ENCODE measurements around the gene SPOCK3. TPM values are rescaled to one million over a fixed set of nuclear protein-coding genes. Genes with fewer than 3 reads are reported as not detected.

SPOCK3 gene
- total RNA-seq, 2 donors from 2014 or later: 21.1 to 22.5 TPM

DNA sequence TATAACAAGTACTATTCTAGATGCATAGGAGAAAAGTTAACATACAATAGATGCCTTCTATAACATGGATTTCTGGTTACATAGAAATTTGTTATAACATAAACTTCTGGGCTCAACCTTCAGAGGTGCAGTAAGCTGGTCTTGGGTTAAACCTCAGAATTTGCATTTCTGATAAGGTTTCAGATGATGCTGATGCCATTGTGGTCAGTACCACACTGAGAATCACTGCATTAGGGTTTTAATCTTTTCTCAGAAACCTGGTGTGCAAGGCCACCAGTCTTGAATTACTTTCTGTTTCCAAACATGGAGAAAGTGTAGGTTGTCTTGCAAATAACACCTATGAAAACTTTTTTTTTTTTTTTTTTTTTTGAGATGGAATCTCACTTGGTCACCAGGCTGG is 146.2 kb downstream of the SPOCK3 start:
- Histone ChIP-seq H3K9ac (ENCODE audit: extremely low read depth, low read length, poor library complexity, severe bottlenecking) (no peak overlapping the region), H3K9me3 (ENCODE audit: control insufficient read depth, low read length) (no peaks in the 10 kb centered on the region), H3K27me3 (ENCODE audit: control insufficient read depth, insufficient read depth, low read length, poor library complexity, severe bottlenecking) (no peaks in the 10 kb centered on the region), H3K4me3 (ENCODE audit: low read length) (no peak overlapping the region), H3K27ac (ENCODE audit: low read depth, low read length) (no peak overlapping the region), H3K36me3 (ENCODE audit: control insufficient read depth, insufficient read depth, low read length) (no peaks in the 10 kb centered on the region), H3K4me1 (ENCODE audit: control insufficient read depth, insufficient read depth, low read length) (no peaks in the 10 kb centered on the region)
- no peak for DNase-seq
- no peak for TF ChIP-seq CTCF (conservative IDR thresholded peaks at IDR 0.05)
- Mint-ChIP-seq H3K27ac (no peak overlapping the region), H3K9me3 (no peaks in the 10 kb centered on the region), H3K4me3 (no peak overlapping the region), H3K27me3 (ENCODE audit: insufficient read depth) (no peaks in the 10 kb centered on the region), H3K36me3 (ENCODE audit: low read depth) (no peaks in the 10 kb centered on the region), H3K4me1 (no peaks in the 10 kb centered on the region)

- no peaks in the 10 kb centered on the region for H3K27me3 Mint-ChIP-seq (ENCODE audit: insufficient read depth)
- H3K9me3 Mint-ChIP-seq: no peaks in the 10 kb centered on the region
- no peaks in the 10 kb centered on the region for H3K9me3 ChIP-seq (ENCODE audit: control insufficient read depth, low read length)
- no peak for DNase-seq
- no peaks in the 10 kb centered on the region for H3K27me3 ChIP-seq (ENCODE audit: control insufficient read depth, insufficient read depth, low read length, poor library complexity, severe bottlenecking)
- no peak overlapping the region for H3K27ac ChIP-seq (ENCODE audit: low read depth, low read length)
- no peak overlapping the region for H3K4me3 Mint-ChIP-seq
- H3K4me1 ChIP-seq (ENCODE audit: control insufficient read depth, insufficient read depth, low read length): no peaks in the 10 kb centered on the region
- TF ChIP-seq CTCF (conservative IDR thresholded peaks at IDR 0.05): no peak
- no peak overlapping the region for H3K27ac Mint-ChIP-seq
- peaks cover 7% of the 10 kb centered on the region for H3K4me1 Mint-ChIP-seq
- H3K9ac ChIP-seq (ENCODE audit: extremely low read depth, low read length, poor library complexity, severe bottlenecking): no peak overlapping the region
- no peaks in the 10 kb centered on the region for H3K36me3 Mint-ChIP-seq (ENCODE audit: low read depth)
- H3K4me3 ChIP-seq (ENCODE audit: low read length): no peak overlapping the region
- 98 to 100% methylated on average over 1 to 2 of the region's 2 CpGs for WGBS, 2 experiments (ENCODE audit: insufficient coverage in 1 of 2, insufficient read length in 1 of 2)
- no peaks in the 10 kb centered on the region for H3K36me3 ChIP-seq (ENCODE audit: control insufficient read depth, insufficient read depth, low read length)
Observed at GRCh38 chr4:167084321-167084720, 150.0 kb downstream of the SPOCK3 start.

DNA sequence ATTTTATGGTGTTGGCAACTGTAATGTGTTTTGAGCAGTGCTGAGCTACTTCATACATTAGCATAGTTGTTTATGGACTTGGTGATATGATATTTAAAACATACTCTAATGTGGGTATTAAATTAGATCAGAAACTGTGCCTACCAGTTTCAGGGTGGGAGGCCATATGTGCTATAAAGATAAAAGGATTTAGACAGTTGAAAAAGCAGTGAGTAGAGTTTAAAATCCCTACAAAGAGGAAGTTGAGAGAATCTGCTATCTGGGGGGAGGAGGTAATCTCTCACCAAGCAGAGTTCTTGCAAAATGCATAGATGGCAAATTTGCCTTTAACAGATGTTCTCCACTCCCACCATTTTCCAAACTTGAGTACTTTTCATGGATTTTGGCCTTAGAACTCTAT is 154.5 kb downstream of the SPOCK3 start:
- H3K36me3 Mint-ChIP-seq (ENCODE audit: low read depth): no peaks in the 10 kb centered on the region
- no peak for DNase-seq

More for the DNA sequence above, 154.5 kb downstream of the SPOCK3 start:
- Histone ChIP-seq H3K27ac (ENCODE audit: low read depth, low read length) (no peak overlapping the region), H3K27me3 (ENCODE audit: control insufficient read depth, insufficient read depth, low read length, poor library complexity, severe bottlenecking) (no peaks in the 10 kb centered on the region), H3K9me3 (ENCODE audit: control insufficient read depth, low read length) (no peaks in the 10 kb centered on the region), H3K36me3 (ENCODE audit: control insufficient read depth, insufficient read depth, low read length) (no peaks in the 10 kb centered on the region), H3K9ac (ENCODE audit: extremely low read depth, low read length, poor library complexity, severe bottlenecking) (no peak overlapping the region), H3K4me1 (ENCODE audit: control insufficient read depth, insufficient read depth, low read length) (no peaks in the 10 kb centered on the region), H3K4me3 (ENCODE audit: low read length) (no peak overlapping the region)
- Mint-ChIP-seq H3K9me3 (no peaks in the 10 kb centered on the region), H3K4me3 (no peak overlapping the region), H3K27ac (no peak overlapping the region), H3K27me3 (ENCODE audit: insufficient read depth) (no peaks in the 10 kb centered on the region), H3K4me1 (peaks cover 7% of the 10 kb centered on the region)
- no peak for TF ChIP-seq CTCF (conservative IDR thresholded peaks at IDR 0.05)
